ENCODE results near the gene RAB29.
"Not testable (repeated sequence)": the region's sequence is repeated elsewhere in the genome, so short reads cannot be mapped to it uniquely, and the experiment has no call there.

RAB29 gene

DNA sequence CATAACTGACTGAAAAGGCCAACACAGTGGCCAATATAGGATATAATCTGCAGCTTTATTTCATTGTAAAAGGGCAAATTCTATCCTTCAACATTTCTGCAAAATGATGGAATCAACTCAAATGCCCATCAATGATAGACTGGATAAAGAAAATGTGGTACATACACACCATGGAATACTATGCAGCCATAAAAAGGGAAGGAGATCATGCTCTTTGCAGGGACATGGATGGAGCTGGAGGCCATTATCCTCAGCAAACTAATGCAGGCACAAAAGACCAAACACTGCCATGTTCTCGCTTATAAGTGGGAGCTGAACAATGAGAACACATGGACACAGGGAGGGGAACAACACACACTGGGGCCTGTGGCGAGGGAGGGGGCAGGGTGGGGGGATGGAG is 54.5 kb downstream of the RAB29 start:
- DNase-seq (ENCODE audit: low read depth in 2 of 2): not testable (repeated sequence)

DNA sequence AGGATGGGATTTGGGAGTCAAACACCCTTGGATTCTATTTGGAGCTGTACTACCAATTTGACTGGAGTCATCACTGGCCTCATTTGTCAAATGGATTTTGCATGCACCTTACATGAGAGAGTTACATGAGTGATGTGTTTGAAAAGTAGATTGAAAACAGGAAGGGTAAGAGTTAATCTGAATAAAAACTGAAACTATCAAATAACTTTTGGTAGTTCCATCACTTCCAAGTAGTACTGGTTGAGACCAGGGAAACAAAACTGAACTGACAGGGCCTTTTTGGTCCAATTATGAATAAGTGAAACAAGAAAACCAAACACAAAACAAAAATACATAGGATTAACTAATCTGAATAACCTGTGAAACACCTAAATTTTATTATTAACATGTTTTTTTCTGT is 55.5 kb downstream of the RAB29 start:
- no peak for DNase-seq (ENCODE audit: low read depth in 2 of 2)

GRCh38 chr1:205719015-205719414 is 56.3 kb downstream of the RAB29 start:
- no peak for DNase-seq (ENCODE audit: low read depth in 2 of 2)
